NCI-H1930 (cell line): ENCODE measurements around the gene CFP.
A peak's percentile ranks its signal among the peaks of the same experiment; 100 is the strongest.
"Not testable (repeated sequence)": the region's sequence is repeated elsewhere in the genome, so short reads cannot be mapped to it uniquely, and the experiment has no call there.

Source experiments
- DNase-seq, 2 experiments: peaks; one replicate each; lab custom pipeline; 2025; lab: John Stamatoyannopoulos, UW

Gene CFP

DNA sequence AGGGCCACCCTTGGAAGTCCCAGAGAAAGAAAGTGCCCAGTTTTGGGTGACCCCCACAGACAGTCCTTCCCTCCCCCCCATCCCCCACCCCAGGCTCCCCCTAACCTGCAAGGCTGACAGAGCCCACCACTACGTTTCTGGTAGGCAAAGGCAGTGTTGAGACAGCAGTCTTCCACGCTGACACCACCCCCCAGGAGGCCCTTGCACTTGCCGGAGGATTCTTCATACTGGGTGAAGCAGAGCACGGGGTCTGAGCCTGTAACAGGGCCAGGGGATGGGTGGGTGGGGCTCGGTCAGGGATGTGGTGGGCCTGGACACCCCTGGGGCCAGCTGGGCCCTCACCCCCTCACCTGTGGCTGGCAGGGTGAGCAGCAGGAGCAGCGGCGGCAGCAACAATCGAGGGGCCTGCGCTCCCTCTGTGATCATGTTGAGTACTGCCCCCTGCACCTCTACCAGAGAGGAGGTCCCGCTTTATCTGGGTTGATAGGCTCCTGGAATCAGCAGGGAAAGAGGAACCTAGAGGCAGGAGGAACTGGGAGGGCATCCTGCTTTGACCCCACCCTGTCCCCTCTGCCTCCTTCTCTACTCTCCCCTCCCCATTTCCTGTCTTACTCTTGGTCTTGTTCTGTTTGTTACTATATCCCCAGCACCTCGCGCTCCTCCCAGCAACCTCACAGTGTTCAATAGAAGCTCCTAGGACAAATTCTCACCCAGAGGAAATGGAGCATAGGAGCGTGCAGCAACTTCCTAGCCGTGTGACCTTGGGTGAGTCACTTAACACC lies at the start of gene CFP:
CFP (minus strand) TSS at position 512 of the 782 bp plus-strand sequence; CDS start at position 426, 86 bp downstream.
- DNase-seq: no peak

DNA sequence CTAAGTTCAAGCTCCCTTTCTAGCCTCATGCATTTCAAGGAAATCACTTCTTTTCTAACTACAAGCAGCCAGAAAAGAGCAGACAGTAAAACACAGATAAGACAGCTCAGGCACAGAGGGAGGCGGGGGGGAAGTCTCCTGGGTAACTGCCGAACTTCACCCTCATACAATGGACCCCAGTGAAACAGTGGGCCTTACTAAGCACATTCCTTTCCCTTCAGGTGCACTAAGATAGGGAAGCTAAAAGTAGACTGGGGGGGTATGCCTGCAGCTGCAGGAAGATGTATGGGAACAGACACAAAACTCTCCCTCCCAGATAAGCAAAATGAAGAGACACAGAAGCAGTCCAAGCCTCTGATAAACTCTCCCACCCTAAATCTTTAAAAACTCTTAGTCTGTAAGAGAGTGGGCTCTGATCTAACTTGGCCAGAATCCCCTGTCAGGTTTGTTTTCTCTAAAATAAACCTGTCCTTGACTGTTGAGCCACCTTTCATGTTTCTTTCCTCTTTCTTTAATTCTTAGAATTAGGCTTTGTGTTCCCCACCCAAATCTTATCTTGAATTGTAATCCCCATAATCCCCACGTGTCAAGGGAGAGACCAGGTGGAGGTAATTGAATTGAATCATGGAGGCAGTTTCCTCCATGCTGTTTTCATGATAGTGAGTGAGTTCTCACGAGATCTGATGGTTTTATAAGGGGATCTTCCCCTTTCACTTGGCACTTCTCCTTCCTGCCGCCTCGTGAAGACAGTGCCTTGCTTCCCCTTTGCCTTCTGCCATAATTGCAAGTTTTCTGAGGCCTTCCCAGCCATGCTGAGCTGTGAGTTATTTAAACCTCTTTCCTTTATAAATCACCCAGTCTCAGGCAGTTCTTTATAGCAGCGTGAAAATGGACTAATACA lies 46.5 kb upstream of the CFP start:
- not testable (repeated sequence) for DNase-seq

DNA sequence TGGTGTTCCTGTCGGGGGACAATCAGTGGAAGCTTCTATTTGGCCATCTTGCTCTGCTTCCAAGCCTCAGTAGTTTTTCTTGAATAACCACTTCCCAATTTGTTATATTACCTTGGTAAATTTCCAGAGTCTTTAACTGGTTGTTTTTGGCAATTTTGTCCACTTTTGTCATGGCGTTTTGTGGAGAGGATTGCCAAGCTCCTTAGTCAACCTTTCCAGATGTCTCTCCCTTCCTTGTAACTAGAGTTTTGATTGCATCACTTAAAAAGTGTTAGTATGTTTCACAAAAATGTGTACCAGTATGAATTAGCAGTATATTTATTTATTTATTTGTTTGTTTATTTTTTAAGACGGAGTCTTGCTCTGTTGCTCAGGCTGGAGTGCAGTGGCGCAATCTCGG lies 45.0 kb upstream of the CFP start:
- no peak for DNase-seq

- not testable (repeated sequence) for DNase-seq
Observed at GRCh38 chrX:47665797-47666196, 36.1 kb upstream of the CFP start.

- no peak for DNase-seq
Observed at GRCh38 chrX:47664737-47665136, 35.0 kb upstream of the CFP start.

- DNase-seq: no peak
Observed at GRCh38 chrX:47662144-47662657, 32.5 kb upstream of the CFP start.

DNA sequence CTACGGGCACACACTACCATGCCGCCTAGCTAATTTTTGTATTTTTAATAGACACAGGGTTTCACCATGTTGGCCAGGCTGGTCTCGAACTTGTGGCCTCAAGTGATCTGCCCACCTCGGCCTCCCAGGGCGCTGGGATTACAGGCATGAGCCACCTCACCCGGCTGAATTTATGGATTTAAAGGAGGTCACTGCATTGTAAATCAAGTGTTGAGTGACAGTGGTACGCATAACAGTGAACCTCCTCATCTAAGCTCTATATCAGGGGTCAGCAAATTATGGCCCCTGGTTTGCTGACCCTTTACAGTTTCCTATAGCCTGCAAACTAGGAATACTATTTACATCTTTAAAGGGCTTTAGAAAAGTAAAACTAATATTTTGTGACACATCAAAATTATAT lies 31.8 kb upstream of the CFP start:
- no peak for DNase-seq

- no peak for DNase-seq
Observed at GRCh38 chrX:47659421-47659726, 29.6 kb upstream of the CFP start.

GRCh38 chrX:47658684-47659420 lies 29.1 kb upstream of the CFP start, which contains the start of gene UXT:
TSS of gene UXT (minus strand) at chrX:47659180. CDS start at chrX:47658927, 253 bp downstream.
- peak; percentile 83 to 90 for DNase-seq

GRCh38 chrX:47658301-47658683 lies 28.6 kb upstream of the CFP start:
- DNase-seq: no peak

DNA sequence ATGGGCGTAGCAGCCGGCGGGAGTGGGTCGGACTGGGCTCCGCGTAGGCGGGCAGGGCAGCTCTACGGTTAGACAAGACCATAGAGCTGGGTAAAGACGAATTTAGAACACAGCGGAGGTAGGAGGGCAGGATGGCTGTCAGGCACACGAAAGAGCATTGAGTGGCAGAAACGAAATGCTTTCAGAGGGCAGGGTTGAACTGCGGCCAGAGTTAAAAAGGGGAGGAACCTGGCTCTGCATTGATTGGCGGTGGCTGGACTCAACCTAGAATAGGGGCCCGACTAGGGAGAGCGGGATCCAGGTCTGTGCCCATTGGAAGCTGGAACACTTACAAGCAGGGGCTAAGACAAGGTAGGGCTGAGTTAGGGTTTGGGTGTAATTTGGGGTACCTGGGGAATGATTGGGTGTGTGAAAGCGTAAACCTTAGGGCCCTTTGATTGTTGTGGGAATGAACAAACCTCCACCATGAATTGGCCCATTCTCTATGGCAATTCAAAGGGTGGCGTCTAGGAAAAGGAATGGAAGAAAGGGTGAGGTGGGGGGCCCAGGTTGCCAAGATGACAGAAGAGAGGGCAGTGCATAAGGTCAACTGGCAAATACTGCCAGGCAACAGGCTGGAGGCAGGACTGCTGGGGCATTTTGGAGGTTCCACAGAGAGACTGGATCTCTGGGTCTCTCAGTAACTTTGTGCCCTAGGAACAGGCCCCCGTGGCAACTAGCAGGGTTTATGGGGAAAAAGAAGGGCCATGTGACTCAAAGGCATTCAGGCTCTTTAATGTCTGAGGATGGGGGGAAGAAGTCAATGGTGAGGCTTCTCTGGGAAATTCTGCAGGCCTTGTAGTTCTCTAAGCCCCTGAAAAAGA lies 21.5 kb upstream of the CFP start:
- no peak for DNase-seq

GRCh38 chrX:47650164-47651042 lies 20.7 kb upstream of the CFP start, which contains the start of gene ELK1:
TSS of gene ELK1 (minus strand) at chrX:47650563. CDS start at chrX:47641441, 9,122 bp downstream.
- peak; percentile 95 to 96 for DNase-seq

GRCh38 chrX:47649781-47650163 lies 20.0 kb upstream of the CFP start:
- DNase-seq: no peak

GRCh38 chrX:47649271-47649670 lies 19.5 kb upstream of the CFP start:
- DNase-seq: no peak

DNA sequence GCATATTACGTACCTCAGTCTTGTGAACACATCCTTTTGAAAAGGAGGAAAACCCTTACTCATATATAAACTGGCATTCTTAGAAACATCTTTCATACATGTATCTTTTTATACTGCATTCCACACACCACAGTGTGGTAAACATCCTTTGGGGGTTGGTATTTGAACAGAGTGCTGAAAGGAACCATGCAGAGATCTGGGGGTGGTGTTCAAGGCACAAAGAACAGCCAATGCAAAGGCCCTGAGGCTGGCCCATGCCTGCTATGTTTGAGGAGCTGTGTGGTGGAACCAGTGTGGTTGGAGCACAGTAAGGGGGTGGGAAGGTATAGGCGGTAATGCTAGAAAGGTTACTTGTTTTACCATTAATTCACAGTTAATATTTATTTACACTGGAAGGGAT lies 18.6 kb upstream of the CFP start:
- no peak for DNase-seq

GRCh38 chrX:47646636-47647035 lies 16.9 kb upstream of the CFP start:
- DNase-seq: no peak

DNA sequence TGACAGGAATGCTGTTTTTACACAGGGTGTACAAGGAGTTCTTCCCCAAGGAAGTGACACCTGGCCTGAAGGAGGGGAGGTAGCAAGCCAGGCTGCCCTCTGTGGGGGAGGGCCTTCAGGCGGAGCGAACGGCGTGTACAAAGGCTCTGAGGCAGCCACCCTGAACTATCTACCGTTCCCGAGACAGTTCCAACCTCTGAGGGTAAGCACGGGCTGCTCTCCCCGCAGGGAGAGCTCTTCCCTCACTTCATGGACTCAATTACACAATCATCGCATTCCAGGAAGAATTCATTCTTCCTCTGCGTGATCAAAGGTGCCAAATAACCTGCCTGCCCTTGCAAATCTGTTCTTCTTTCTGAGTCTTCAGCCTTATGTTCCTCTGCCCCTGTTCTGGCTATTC lies 15.8 kb upstream of the CFP start:
- no peak for DNase-seq

DNA sequence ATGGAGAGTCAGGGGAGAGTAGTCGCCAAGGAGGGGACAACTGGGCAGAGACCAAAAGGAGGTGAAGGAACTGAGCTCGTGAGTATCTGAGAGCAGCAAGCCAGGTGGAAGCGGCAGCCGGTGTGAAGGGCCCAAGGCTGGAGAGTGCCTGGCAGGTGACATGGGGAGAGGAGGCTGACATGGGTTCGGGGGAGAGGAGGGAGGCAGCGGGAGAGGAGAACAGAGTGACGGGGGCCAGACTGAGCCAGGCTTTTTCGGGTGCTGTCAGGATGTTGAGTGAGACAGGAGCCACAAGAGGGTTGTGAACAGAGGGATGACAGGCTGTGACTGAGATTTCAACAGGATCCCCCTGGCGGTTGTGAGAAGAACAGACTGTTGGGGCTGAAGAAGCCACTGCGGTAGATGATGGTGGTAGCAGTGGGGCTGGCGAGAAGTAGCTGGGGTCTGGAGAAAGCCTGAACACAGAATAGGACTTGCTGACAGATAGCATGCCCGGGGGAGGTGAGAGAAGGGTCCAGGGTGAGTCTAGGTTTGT lies 14.9 kb upstream of the CFP start:
- DNase-seq: no peak

DNA sequence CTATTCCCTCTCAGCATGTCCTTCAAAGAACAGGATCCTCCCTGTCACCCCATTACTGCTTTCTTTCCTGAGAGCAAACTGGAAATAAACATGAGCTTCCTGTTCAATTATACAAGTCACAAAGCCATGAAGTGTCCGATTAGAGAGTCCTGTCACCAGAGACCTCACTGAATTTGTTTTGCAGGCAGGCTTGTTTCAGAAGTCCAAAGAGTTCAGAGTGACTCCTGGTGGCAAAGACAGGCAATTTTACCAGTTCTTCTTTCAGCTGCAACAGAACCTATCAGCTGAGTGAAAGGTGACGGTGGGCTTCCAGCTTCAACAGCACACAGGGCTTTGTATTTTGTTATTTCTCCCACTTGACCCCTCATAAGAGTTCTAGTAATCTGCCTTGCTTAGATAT lies 14.2 kb upstream of the CFP start:
- no peak for DNase-seq

GRCh38 chrX:47638816-47639215 lies 9.1 kb upstream of the CFP start:
- DNase-seq: no peak
